Omental fat pad (tissue), 4 donors: ENCODE measurements around the gene OR10G3. TPM values are rescaled to one million over a fixed set of nuclear protein-coding genes. Genes with fewer than 3 reads are reported as not detected.

Experiments
- ATAC-seq: fragments of 150-250 bp; one replicate; pipeline ENCODE4 v1.9.1; 2016; ENCODE audit warnings: mild to moderate bottlenecking, moderate library complexity; ENCODE audit not compliant: low FRiP score
- DNase-seq: peaks from one replicate; pipeline ENCODE4 v3.0.0-alpha.2; 2019; ENCODE audit warnings: low spot score
- total RNA-seq, 4 donors: library from RNA; depleted of rRNA; stranded (reverse); fragments of >200 nt; gene quantifications; one replicate each; pipeline ENCODE4 v1.1.0, GENCODE V29; 2016
- TF ChIP-seq, protein P1 (sequence below), 3 donors: fragments of 450-650 bp; IDR thresholded peaks; one replicate each; pipeline ENCODE4 v1.5.1; 2016 to 2017; ENCODE audit warnings: antibody characterized with exemption in 3 of 3, mild to moderate bottlenecking in 3 of 3, moderate library complexity in 2 of 3

Gene OR10G3
- total RNA-seq, 4 donors from 2014 or later: not detected

DNA sequence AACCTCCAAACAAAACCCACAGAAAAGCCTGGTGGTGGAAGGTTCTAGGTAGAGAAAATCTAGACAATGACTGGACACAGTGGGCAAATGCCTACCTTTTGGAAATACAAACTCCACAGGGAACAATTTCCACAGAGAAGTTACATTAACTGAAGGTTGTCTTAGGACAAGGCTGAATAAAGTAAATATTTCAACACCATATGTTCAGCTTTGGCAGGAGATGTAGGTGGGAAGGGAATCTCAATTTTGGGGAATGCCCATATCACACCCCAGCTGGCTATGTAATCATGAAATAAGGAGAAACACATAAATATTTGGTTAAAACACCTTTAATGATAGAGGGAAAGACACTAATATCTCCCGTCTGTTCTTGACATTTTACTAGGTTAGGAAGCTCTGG is 59.1 kb downstream of the OR10G3 start:
- TF ChIP-seq, protein P1, sequence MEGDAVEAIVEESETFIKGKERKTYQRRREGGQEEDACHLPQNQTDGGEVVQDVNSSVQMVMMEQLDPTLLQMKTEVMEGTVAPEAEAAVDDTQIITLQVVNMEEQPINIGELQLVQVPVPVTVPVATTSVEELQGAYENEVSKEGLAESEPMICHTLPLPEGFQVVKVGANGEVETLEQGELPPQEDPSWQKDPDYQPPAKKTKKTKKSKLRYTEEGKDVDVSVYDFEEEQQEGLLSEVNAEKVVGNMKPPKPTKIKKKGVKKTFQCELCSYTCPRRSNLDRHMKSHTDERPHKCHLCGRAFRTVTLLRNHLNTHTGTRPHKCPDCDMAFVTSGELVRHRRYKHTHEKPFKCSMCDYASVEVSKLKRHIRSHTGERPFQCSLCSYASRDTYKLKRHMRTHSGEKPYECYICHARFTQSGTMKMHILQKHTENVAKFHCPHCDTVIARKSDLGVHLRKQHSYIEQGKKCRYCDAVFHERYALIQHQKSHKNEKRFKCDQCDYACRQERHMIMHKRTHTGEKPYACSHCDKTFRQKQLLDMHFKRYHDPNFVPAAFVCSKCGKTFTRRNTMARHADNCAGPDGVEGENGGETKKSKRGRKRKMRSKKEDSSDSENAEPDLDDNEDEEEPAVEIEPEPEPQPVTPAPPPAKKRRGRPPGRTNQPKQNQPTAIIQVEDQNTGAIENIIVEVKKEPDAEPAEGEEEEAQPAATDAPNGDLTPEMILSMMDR (IDR thresholded peaks at IDR 0.05): no peak
- no peak for ATAC-seq
- DNase-seq: no peak

DNA sequence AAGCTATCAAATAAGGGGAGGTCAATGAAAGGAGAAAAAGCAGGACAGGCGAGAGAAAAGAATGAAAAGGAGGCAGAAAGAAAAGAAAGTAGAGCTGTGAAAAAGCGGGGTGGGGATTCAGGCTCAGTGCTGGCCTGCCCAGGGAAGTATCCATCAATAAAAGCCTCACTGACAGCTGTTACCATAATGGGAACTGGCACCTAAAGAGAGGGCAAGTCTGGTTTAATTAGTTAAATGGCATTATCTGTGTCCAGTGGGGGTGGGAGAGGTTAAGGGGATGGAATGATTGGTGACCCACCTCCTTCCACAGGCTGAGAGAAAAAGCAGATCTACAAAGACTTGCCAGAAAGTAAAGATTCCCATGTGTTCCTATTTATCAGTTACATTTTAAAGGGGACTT is 61.2 kb downstream of the OR10G3 start:
- no peak for DNase-seq
- TF ChIP-seq, protein P1 (IDR thresholded peaks at IDR 0.05): no peak
- ATAC-seq: no peak

Other genes with a start within 250 kb of the OR10G3 start
- 10 to 100 TPM; 54.0 to 86.5 (median 60.3) TPM for gene SUPT16H, start 196.1 kb downstream of the OR10G3 start, total RNA-seq
- gene CHD8, start 124.0 kb downstream of the OR10G3 start, total RNA-seq: 10 to 100 TPM; 40.6 to 65.6 (median 54.7) TPM
- gene RAB2B, start 103.1 kb downstream of the OR10G3 start, total RNA-seq: 10 to 100 TPM; 21.3 to 30.0 (median 25.6) TPM
- gene TOX4, start 102.9 kb downstream of the OR10G3 start, total RNA-seq: 10 to 100 TPM; 37.8 to 79.6 (median 56.8) TPM
- 10 to 100 TPM; 39.5 to 71.4 (median 47.4) TPM for gene METTL3, start 68.7 kb downstream of the OR10G3 start, total RNA-seq
- gene SALL2, start 53.7 kb downstream of the OR10G3 start, total RNA-seq: 1 to 10 TPM; 1.7 to 5.3 (median 3.9) TPM
- gene OR10G2, start 54.9 kb upstream of the OR10G3 start, total RNA-seq: not detected
- gene OR4E2, start 73.8 kb upstream of the OR10G3 start, total RNA-seq: not detected
- gene OR4E1, start 93.7 kb upstream of the OR10G3 start, total RNA-seq: not detected